Measurements from ENCODE around the gene TAS1R1. TPM values are rescaled to one million over a fixed set of nuclear protein-coding genes. Genes with fewer than 3 reads are reported as not detected.

Gene TAS1R1
- polyA plus RNA-seq (2013, experiment 1 of 2): not detected
- 0.15 TPM for polyA plus RNA-seq (2013, experiment 2 of 2)

DNA sequence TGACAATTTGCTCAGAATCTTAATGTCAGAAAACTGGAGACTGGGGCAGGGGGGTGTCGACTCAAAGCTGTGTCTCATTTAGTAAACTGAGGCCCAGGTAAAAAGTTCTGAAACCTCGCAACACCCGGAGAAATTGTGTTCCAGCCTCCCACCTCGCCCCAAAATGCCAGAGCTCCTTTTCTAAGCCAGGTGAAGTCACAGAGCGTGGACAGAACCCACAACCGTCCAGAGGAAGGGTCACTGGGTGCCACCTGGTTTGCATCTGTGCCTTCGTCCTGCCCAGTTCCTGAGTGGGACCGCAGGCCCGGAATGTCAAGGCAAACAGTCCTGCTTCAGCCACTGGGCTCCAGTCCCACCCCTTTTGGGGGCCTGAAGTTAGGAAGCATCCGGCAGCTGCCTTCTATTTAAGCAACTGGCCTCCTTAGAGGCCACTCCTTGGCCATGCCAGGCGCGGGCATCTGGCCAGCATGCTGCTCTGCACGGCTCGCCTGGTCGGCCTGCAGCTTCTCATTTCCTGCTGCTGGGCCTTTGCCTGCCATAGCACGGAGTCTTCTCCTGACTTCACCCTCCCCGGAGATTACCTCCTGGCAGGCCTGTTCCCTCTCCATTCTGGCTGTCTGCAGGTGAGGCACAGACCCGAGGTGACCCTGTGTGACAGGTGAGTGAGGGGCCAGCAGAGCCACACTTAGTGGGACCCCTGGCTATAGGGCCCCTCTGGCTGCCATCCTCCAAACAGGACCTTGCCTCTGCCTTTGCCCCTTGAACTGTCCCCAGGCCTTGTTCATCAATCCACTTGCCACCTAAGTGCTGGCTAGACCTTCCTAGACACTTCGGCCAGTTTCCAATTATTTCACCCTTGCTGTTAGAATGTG lies at the start of gene TAS1R1:
Gene TAS1R1 (plus strand): TSS at position 401 of the 872 bp plus-strand sequence. CDS start 67 bp downstream, at position 468.
- peaks cover 7% of the 10 kb centered on the region for H3K4me1 ChIP-seq (ENCODE audit: control insufficient read depth, insufficient read depth, low read length, poor library complexity, severe bottlenecking)
- peak within 1 kb of the TSS; percentile 29 for H3K27ac ChIP-seq (ENCODE audit: low read depth, low read length, severe bottlenecking)
- peak within 1 kb of the TSS; percentile 100 for H3K4me3 ChIP-seq (ENCODE audit: extremely low read depth, insufficient read depth, low read length, poor library complexity, severe bottlenecking)
- H3K9me3 ChIP-seq (ENCODE audit: control insufficient read depth, low read length): no peaks in the 10 kb centered on the region
- H3K36me3 ChIP-seq (ENCODE audit: control insufficient read depth, insufficient read depth, low read length): peaks cover 10% of the 10 kb centered on the region
- WGBS, 2 experiments (ENCODE audit: insufficient coverage in 2 of 2): 92% methylated on average over 14 to 18 of the region's 19 CpGs

DNA sequence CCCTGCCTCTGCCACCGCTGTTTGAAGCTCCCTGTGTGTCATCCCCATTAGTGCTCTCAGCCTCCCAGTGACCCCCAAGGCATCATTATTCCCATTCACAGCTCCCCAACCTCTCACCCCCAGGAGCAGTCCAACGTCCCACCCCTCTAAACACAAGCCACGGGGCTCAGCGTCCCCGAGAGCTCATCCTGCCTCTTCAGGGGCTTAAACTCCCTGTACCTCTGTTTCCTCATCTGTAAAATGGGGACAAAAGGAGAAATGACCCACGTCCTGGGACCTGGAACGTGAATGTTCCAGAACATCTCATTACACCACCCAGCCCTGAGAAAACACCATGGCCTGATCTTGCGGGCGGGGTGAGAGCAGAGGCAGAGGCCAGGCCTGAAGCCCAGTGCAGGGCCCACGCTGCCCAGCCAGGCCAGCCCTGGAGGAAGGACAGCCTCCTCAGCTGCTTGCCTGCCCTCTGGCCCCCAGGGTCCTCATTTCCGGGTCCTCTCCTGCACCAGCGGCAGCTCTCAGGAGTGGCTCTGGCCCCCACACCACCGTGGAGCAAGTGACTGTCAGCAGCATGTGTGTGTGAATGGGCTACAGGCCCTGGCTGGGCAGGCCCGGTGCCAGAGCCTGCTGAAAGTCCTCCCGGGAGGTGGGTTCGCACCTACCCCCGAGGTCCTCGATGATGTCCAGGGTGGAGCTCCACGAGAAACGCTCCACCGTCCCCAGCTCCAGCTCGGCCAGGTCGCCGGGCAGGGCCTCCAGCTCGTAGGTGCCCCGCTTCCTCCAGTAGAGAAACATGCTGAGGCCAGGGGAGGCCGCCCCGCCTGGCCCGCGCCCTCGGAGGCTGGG lies 49.5 kb upstream of the TAS1R1 start:
- Histone ChIP-seq H3K36me3 (ENCODE audit: control insufficient read depth, insufficient read depth, low read length) (no peaks in the 10 kb centered on the region), H3K4me3 (ENCODE audit: extremely low read depth, insufficient read depth, low read length, poor library complexity, severe bottlenecking) (no peak overlapping the region), H3K27ac (ENCODE audit: low read depth, low read length, severe bottlenecking) (no peak overlapping the region), H3K4me1 (ENCODE audit: control insufficient read depth, insufficient read depth, low read length, poor library complexity, severe bottlenecking) (peaks cover 3% of the 10 kb centered on the region), H3K9me3 (ENCODE audit: control insufficient read depth, low read length) (no peaks in the 10 kb centered on the region)
- WGBS, 2 experiments (ENCODE audit: insufficient coverage in 2 of 2): 93 to 94% methylated on average over 20 to 31 of the region's 31 CpGs

DNA sequence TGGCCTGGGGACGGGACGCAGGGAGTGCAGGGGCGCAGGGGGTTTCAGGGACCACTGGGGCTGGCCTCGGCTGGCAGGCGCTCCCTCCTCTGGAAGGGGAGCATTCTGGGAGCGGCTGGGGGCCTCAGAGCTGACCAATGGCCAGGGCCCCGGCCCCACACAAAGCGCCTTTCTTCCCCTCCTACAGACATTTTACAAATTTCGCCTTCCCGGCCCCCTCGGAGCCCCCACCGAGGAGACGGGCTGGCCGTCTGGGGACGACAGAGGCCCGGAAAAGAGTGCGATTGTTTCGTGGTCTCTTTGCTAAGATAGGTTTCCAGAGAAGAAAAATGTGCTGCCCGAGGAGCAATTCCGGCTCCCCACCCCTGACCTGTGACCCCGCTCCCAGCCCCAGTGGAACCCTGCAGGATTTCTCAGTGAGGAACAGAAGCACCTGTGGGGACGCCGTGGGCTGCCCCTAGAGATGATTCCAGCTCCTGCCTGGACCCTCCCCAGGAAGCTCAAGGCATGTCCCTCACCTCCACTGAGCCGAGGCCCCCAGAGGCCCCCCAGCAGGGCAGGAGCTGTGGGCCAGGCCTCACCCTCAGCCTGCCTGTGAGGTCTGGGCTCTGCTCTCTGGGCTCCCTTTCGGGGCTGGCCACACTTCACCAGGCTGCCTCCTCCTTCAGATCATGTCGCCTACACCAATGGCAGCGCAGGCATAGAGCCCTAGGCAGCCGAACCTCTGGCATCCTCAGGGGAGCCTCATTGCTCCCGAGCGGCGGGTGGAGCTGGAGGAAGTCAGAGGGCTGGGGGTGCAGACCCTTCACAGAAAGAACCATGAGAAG lies 48.7 kb upstream of the TAS1R1 start:
- Histone ChIP-seq H3K27ac (ENCODE audit: low read depth, low read length, severe bottlenecking) (no peak overlapping the region), H3K4me3 (ENCODE audit: extremely low read depth, insufficient read depth, low read length, poor library complexity, severe bottlenecking) (no peak overlapping the region), H3K9me3 (ENCODE audit: control insufficient read depth, low read length) (no peaks in the 10 kb centered on the region), H3K4me1 (ENCODE audit: control insufficient read depth, insufficient read depth, low read length, poor library complexity, severe bottlenecking) (peaks cover 3% of the 10 kb centered on the region), H3K36me3 (ENCODE audit: control insufficient read depth, insufficient read depth, low read length) (no peaks in the 10 kb centered on the region)
- 85% methylated on average over 26 to 28 of the region's 31 CpGs for WGBS, 2 experiments (ENCODE audit: insufficient coverage in 2 of 2)

DNA sequence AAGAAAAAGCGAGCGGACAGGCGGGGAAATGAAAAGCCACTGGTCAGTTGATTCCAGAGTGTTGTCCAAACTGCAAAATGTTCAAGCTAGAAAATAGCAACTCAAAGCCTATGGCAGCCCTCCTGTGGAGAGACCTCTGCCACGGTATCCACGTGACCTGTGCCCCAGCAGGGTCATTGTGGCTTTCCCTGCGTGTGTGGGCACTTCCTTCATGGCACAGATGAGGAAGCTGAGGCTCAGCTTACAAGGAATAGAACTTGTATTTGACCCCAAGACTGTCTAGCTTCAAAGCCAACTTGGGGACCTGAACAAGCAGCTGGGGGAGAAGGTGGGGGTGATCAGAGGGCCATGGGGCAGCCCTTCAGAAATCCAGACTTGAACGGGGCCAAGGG lies 48.1 kb upstream of the TAS1R1 start:
- H3K36me3 ChIP-seq (ENCODE audit: control insufficient read depth, insufficient read depth, low read length): no peaks in the 10 kb centered on the region
- no peak overlapping the region for H3K27ac ChIP-seq (ENCODE audit: low read depth, low read length, severe bottlenecking)
- 82 to 96% methylated on average over 7 of the region's 7 CpGs for WGBS, 2 experiments (ENCODE audit: insufficient coverage in 2 of 2)
- no peak overlapping the region for H3K4me3 ChIP-seq (ENCODE audit: extremely low read depth, insufficient read depth, low read length, poor library complexity, severe bottlenecking)
- no peaks in the 10 kb centered on the region for H3K9me3 ChIP-seq (ENCODE audit: control insufficient read depth, low read length)
- peaks cover 3% of the 10 kb centered on the region for H3K4me1 ChIP-seq (ENCODE audit: control insufficient read depth, insufficient read depth, low read length, poor library complexity, severe bottlenecking)

DNA sequence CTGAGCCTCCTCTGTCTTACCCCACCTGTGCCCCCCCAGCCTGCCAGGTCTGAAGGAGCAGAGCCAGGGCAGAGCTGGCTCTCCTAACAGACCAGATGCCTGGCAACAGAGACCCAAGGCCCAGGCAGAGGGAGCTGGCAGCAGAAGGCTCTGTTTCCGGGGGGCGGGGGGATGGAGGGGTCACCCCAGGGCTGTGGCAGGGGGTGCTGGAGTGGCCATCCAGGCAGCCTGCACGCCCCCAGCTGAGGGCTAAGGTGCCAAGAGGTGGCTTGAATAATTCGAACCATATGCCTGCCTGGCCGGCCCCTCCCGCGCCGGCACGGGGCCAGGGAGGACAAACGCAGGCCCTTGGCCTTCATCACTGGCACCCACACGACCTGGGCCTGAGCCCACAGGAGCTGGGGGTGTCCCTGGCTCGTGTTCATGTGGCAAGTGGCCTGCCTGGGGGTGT lies 47.6 kb upstream of the TAS1R1 start:
- no peaks in the 10 kb centered on the region for H3K36me3 ChIP-seq (ENCODE audit: control insufficient read depth, insufficient read depth, low read length)
- 95% methylated on average over 11 to 12 of the region's 12 CpGs for WGBS, 2 experiments (ENCODE audit: insufficient coverage in 2 of 2)
- H3K4me3 ChIP-seq (ENCODE audit: extremely low read depth, insufficient read depth, low read length, poor library complexity, severe bottlenecking): no peak overlapping the region
- peaks cover 3% of the 10 kb centered on the region for H3K4me1 ChIP-seq (ENCODE audit: control insufficient read depth, insufficient read depth, low read length, poor library complexity, severe bottlenecking)
- no peak overlapping the region for H3K27ac ChIP-seq (ENCODE audit: low read depth, low read length, severe bottlenecking)
- H3K9me3 ChIP-seq (ENCODE audit: control insufficient read depth, low read length): no peaks in the 10 kb centered on the region

DNA sequence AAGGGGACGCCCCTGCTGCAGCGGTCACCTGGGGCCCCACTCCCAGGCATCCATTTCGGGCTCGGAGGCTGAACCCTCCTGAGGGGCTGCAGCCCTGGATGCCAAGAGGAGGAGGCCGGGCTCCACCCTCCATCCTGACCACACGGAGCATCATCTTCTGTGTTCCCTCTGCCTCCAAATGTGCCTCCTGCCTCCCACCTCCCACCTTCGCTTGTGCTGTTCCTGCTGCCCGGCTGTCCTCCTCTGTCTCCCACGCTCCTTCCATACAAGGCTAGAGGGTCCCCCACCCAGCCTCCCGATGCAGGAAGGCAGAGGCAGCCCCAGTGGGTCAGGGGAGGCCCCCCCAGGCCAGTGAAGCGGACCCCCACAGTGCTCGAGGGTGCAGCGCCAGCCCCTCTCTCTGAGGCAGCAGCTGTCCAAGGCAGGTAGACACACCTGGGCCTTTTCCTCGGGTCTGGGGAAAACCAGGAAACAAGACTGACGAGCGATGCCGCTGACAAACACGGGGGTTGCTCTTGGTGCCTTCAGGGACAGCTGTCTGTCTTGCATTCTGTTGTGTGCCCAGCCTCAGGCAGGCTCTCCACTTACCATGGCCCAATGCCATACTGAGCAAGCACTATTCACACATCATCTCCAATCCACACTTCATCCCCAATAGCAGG lies 46.8 kb upstream of the TAS1R1 start:
- 83 to 85% methylated on average over 14 to 18 of the region's 18 CpGs for WGBS, 2 experiments (ENCODE audit: insufficient coverage in 2 of 2)
- no peak overlapping the region for H3K4me3 ChIP-seq (ENCODE audit: extremely low read depth, insufficient read depth, low read length, poor library complexity, severe bottlenecking)
- no peaks in the 10 kb centered on the region for H3K9me3 ChIP-seq (ENCODE audit: control insufficient read depth, low read length)
- H3K36me3 ChIP-seq (ENCODE audit: control insufficient read depth, insufficient read depth, low read length): no peaks in the 10 kb centered on the region
- peaks cover 3% of the 10 kb centered on the region for H3K4me1 ChIP-seq (ENCODE audit: control insufficient read depth, insufficient read depth, low read length, poor library complexity, severe bottlenecking)
- no peak overlapping the region for H3K27ac ChIP-seq (ENCODE audit: low read depth, low read length, severe bottlenecking)

DNA sequence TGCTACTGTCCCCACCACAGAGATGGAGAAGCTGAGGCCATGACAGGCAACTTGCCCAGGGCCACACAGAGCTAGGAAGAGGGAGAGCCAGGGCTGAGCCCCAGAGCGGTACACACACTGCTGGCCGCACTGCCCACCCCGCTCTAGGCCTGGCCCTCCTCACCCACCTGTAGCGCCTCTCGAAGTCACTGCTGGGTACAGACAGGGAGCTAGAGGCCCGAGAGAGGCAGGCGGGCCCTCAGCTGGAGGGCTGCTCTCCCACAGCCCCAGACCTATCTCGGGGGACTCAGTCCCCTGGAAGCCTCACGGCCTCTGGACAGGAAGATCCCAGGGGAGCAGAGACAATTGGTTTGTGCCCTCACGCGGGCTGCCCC lies 46.3 kb upstream of the TAS1R1 start:
- Histone ChIP-seq H3K27ac (ENCODE audit: low read depth, low read length, severe bottlenecking) (no peak overlapping the region), H3K9me3 (ENCODE audit: control insufficient read depth, low read length) (no peaks in the 10 kb centered on the region), H3K36me3 (ENCODE audit: control insufficient read depth, insufficient read depth, low read length) (no peaks in the 10 kb centered on the region), H3K4me1 (ENCODE audit: control insufficient read depth, insufficient read depth, low read length, poor library complexity, severe bottlenecking) (peaks cover 3% of the 10 kb centered on the region), H3K4me3 (ENCODE audit: extremely low read depth, insufficient read depth, low read length, poor library complexity, severe bottlenecking) (no peak overlapping the region)
- 83 to 90% methylated on average over 10 to 11 of the region's 11 CpGs for WGBS, 2 experiments (ENCODE audit: insufficient coverage in 2 of 2)

DNA sequence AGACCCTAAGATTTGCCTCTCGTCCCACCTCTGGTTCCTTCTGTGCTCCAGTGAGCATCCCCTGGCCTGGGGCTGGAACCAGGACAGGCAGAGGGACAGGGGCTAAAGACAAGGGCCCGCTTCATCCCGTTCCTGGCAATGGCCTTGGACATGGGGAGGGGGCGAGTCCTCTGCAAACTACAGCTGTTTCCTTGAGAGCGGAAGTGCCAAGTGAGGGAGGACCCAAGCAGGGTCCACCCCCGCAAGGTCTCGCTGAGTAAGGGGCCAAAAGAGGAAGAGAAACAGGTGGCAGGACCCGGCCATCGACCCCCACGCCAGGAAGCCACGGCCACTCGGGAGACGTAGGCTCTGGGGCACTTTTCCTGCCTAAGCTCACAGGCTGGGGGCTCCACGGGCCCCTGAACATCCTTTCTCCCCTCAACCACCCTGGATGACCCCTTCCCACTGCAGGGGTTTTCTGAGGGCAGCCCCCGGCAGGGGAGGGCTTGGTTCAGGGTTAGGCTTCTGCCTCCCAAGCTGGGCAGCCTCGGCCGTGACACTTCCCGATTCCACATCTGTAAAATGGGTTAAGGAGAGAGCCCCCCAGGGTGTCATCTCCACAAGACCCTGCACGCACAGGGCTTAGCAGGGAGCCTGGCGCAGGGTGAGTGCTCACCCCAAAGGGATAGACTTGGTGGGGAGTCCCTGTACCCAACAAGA lies 45.7 kb upstream of the TAS1R1 start:
- peaks cover 3% of the 10 kb centered on the region for H3K4me1 ChIP-seq (ENCODE audit: control insufficient read depth, insufficient read depth, low read length, poor library complexity, severe bottlenecking)
- H3K9me3 ChIP-seq (ENCODE audit: control insufficient read depth, low read length): no peaks in the 10 kb centered on the region
- H3K4me3 ChIP-seq (ENCODE audit: extremely low read depth, insufficient read depth, low read length, poor library complexity, severe bottlenecking): no peak overlapping the region
- H3K36me3 ChIP-seq (ENCODE audit: control insufficient read depth, insufficient read depth, low read length): no peaks in the 10 kb centered on the region
- WGBS, 2 experiments (ENCODE audit: insufficient coverage in 2 of 2): 85 to 86% methylated on average over 12 to 18 of the region's 20 CpGs
- H3K27ac ChIP-seq (ENCODE audit: low read depth, low read length, severe bottlenecking): no peak overlapping the region

DNA sequence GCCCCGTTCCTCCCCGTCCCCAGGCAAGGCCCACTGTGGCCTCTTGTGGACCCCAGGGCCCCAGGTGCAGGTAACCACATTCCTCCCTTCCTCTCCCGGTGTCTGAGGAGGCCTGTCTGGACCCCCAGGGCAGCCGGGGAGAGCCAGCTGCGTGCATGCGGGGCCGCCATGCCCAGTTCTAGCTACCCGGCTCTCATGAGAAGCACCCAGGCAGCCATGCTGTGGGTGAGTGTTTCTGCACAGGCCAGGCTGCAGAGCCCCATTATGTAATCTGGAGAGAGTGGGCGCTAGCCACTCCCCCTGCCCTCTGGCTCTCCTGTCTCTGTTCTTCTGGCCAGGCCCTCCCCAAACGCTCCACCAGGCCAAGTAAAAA lies 45.2 kb upstream of the TAS1R1 start:
- no peak overlapping the region for H3K4me3 ChIP-seq (ENCODE audit: extremely low read depth, insufficient read depth, low read length, poor library complexity, severe bottlenecking)
- H3K9me3 ChIP-seq (ENCODE audit: control insufficient read depth, low read length): no peaks in the 10 kb centered on the region
- 85 to 91% methylated on average over 7 to 9 of the region's 10 CpGs for WGBS, 2 experiments (ENCODE audit: insufficient coverage in 2 of 2)
- no peaks in the 10 kb centered on the region for H3K36me3 ChIP-seq (ENCODE audit: control insufficient read depth, insufficient read depth, low read length)
- H3K4me1 ChIP-seq (ENCODE audit: control insufficient read depth, insufficient read depth, low read length, poor library complexity, severe bottlenecking): peaks cover 3% of the 10 kb centered on the region
- H3K27ac ChIP-seq (ENCODE audit: low read depth, low read length, severe bottlenecking): no peak overlapping the region
